LNCaP clone FGC (cell line): ENCODE data around the gene FUNDC2.
A peak's percentile ranks its signal among the peaks of the same experiment; 100 is the strongest.

ENCODE experiments used
- DNase-seq: peaks from one replicate; pipeline ENCODE4 v3.0.0-alpha.2; 2011; ENCODE audit warnings: low read depth
- H3K4me3 ChIP-seq: 2 replicates; pipeline ENCODE4 v1.5.1; 2011; ENCODE audit warnings: mild to moderate bottlenecking, low read depth, low read length, control low read depth
- CTCF ChIP-seq: IDR thresholded peaks from 2 replicates; pipeline ENCODE4 v1.5.1; 2012; ENCODE audit warnings: mild to moderate bottlenecking; ENCODE audit not compliant: control insufficient read depth, insufficient read depth; ENCODE audit errors: extremely low read depth

Gene FUNDC2

GRCh38 chrX:155026727-155027508 lies at the start of gene FUNDC2:
Gene FUNDC2, plus strand, starts transcription at chrX:155026844. Its CDS starts 95 bp downstream, at chrX:155026939.
- DNase-seq: peak; percentile 85
- no peak for TF ChIP-seq CTCF
- H3K4me3 ChIP-seq: peak within 1 kb of the TSS; percentile 78

- no peak overlapping the region for H3K4me3 ChIP-seq
- no peak for DNase-seq
Observed at GRCh38 chrX:154979629-154980028, 47.0 kb upstream of the FUNDC2 start.

GRCh38 chrX:154980330-154981115 lies 46.1 kb upstream of the FUNDC2 start:
- TF ChIP-seq CTCF: peak; percentile 64
- peak overlapping the region; percentile 19 for H3K4me3 ChIP-seq
- peak; percentile 14 for DNase-seq

More at GRCh38 chrX:154979629-154980028, 47.0 kb upstream of the FUNDC2 start:
- TF ChIP-seq CTCF: no peak

- no peak overlapping the region for H3K4me3 ChIP-seq
- TF ChIP-seq CTCF: no peak
- DNase-seq: no peak
Observed at GRCh38 chrX:154981116-154981411, 45.6 kb upstream of the FUNDC2 start.

- DNase-seq: no peak
- peak; percentile 35; the same call in 1 of the 2 replicates for TF ChIP-seq CTCF
- H3K4me3 ChIP-seq: no peak overlapping the region
Observed at GRCh38 chrX:154986826-154987575, 39.6 kb upstream of the FUNDC2 start.

- H3K4me3 ChIP-seq: no peak overlapping the region
- peak; percentile 11 for DNase-seq
- no peak for TF ChIP-seq CTCF
Observed at GRCh38 chrX:154987940-154988339, 38.7 kb upstream of the FUNDC2 start.
